Measurements from ENCODE around the gene OR4A5.
"Not testable (repeated sequence)": the region's sequence is repeated elsewhere in the genome, so short reads cannot be mapped to it uniquely, and the experiment has no call there.

The OR4A5 gene
- total RNA-seq, result 0 reads per million in 9 experiments

GRCh38 chr11:54706532-54706931 lies at the start of gene OR4A5:
Gene OR4A5 (plus strand): TSS chr11:54706832. CDS start chr11:54706885, 53 bp downstream.
- not testable (repeated sequence) for H3K27ac Mint-ChIP-seq; DNase-seq; H3K36me3 Mint-ChIP-seq (ENCODE audit: insufficient read depth); ATAC-seq (replicated peaks); H3K4me1 Mint-ChIP-seq (ENCODE audit: low read depth in 2 of 2); H3K27me3 Mint-ChIP-seq; H3K4me3 Mint-ChIP-seq
- H3K9me3 Mint-ChIP-seq, result peaks cover 11 to 13% of the 10 kb centered on the region in 2 donors

- not testable (repeated sequence) for H3K27ac Mint-ChIP-seq; ATAC-seq (replicated peaks); H3K4me3 Mint-ChIP-seq; DNase-seq; H3K9me3 Mint-ChIP-seq; H3K36me3 Mint-ChIP-seq (ENCODE audit: insufficient read depth); H3K4me1 Mint-ChIP-seq (ENCODE audit: low read depth in 2 of 2); H3K27me3 Mint-ChIP-seq
Observed at GRCh38 chr11:54720094-54720493, 13.5 kb downstream of the OR4A5 start.
